GM21576 (cell line): ENCODE measurements around the gene FAM124B.
"Not testable (repeated sequence)": the region's sequence is repeated elsewhere in the genome, so short reads cannot be mapped to it uniquely, and the experiment has no call there.

ENCODE experiments used
- ATAC-seq: cut with Tn5 transposase; IDR thresholded peaks from one replicate; pipeline ENCODE4 v1.9.1; 2021; ENCODE audit warnings: mild to moderate bottlenecking, moderate library complexity; ENCODE audit not compliant: unreplicated experiment

FAM124B gene

DNA sequence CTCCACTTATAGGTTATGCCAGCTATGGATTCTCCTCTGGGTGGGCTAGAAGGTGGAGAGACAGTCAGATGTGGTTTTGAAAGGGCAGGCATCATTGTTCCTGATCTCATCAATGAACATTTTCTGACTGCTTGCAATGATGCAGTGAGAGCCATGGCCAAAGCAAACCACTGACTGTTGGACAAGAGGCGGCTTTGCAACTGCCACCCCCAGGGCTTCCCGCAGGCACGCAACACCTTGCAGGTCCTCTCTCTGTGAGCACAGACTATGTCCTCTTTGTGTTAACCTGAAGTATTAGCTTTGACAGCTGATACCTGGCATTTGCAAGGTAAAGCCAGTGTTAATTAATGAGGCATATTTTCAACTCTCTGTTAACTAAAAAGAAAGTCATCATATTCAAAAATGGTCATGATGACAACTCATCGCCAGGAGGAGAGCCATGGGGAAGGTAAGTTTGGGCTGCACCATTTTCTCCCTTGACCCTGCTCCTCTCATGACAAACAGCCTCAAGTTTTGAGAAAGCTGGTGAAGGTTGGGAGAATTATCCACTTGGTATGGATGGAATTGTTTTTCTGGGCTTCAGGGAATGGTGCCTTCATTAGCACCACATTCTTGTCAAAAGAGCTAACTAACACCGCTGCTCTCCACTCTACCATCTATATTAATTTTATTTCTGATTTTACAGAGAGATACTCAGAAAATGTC, 14.9 kb upstream of the FAM124B start:
- no peak for ATAC-seq

DNA sequence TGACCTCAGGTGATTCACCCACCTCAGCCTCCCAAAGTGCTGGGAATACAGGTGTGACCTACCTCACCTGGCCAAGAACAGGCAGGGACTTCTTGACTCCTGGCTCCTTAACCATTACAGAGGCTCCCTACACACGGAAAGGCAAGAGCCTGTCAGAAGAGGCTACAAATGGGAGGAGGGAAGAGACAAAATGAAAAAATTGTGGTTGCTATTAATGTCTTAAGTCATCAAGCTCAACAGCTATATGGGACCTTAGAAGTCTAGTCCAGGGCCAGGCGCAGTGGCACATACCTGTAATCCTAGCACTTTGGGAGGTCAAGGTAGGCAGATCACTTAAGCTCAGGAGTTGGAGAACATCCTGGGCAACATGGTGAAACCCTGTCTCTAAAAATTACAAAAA, 11.5 kb upstream of the FAM124B start:
- no peak for ATAC-seq

DNA sequence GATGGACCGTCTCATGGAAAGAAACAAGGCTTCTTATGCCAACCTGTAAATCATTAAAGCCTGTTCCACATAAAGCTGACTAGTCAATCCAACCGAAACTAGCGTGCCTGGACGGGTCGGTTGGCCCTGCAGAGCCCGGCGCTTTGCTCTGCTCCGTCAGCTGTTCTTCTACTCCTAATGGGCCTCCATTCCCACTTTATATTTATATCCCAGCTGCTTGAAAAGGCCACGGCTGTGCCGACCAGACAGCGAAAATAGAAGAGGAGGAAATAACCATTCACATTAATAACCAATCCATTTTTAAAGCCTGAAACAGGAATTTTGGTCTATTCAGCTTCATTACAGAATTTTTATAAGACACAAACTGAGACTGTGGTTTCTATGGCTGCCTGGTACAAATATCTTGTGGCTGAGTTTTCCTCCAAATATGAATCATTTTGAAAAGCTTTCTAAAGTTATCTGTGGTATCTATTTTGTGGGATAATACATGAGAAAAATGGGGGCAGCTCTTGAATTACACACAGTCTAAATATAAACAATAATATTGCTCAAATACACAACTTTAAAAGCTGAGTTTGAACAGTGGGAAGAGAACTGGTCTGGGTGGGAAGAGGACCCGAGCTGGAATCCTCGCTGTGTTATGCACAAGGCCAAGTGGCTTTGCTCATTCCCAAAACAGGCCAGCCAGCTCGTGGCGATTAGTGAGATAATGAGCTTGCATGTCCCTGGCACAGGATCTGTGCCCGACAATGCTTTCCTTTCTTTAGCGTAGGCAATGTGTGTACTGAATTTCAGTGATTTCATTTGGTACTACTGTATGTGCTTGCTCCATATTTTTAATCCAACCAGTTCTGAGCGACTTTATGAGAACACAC, 10.5 kb upstream of the FAM124B start:
- no peak for ATAC-seq

DNA sequence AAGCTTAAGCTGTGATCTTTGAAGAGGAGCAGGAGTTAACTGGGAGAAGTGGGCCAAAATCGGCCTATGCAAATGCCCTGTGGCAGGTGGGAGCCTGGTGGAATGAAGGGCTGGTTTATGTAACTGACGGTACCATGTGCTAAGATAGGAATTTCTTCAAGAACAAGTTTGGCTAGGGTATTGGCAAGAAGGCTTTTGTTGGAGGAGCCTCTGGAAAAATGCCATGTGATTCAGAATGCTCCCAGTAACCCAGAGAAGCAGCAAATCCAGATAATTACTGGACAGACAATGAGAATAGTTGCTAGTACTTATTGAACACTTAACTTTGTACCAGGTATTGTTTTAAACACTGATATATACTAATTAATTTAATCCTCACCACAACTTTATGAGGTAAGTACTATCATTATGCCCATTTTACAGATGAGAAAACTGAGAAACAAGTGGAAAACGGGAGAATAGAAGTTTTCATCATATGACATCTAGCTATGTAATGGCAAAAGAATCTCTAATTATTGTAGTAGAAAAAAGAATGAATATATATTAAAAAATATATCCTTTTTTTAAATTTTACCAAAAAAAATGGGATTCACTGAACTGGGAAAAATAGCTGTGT, 9.1 kb upstream of the FAM124B start:
- no peak for ATAC-seq

DNA sequence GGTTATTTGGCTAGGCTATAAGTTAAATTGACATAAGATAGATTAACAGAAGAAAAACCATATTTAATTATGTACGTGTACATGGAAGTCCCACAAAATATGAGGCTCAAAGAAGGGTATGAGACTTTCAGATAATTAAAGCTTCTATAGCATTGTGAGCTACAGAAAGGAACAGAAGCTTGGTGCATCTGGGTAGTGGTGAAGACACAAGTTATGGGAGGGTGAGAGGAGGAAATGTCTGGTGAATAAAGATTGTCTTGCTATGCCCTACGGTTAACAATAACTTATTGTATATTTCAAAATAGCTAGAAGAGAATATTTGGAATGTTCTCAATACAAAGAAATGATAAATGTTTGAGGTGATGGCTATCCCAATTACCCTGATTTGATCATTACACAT, 6.8 kb upstream of the FAM124B start:
- ATAC-seq = no peak

DNA sequence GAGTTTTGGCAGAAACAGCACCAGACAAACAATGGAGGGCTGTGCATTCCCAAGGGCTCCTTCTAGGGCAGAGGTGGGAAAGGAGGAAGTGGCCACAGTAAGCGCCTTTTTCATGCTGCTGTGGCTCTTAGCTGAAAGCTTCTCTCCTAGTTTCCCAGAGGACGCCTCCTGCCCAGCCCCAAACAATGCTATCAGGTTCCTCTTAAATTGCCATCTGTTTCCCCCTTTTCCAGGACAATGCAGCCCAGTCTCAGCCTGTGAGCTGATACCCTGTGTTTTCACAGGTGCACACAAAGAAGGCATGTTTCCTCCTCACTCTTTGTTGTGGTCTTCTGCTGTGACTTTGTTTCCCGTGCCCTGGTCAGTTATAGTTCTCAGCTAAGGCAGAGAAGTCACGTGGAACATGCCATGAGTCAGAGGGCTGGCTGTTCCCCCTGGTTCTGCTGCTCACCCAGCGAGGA, 5.4 kb upstream of the FAM124B start:
- no peak for ATAC-seq

DNA sequence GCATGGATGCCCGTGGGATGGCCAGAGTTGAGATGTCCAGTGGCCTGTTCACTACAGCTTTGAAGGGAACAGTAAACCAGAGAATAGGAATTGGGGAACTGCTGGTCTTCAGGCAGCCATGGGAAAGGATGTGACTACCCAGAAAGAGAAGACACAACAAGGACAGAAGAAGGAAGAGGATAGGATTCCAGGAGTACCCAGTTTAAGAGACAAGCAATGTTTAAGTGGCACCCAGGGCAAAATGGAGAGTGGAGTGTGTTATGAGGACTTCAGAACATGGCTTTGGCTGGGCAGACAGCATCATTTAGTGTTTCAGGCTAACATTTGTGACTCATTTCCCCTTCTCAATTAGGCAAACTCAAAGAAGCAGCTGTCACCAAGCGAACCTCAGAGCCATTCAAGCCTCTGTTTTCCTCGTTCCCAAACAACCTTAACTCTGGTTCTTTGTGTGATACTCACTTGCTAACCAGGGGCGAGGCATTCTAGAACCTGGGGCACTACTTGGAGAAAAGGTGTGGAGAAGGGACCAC, 4.0 kb upstream of the FAM124B start:
- ATAC-seq = no peak

DNA sequence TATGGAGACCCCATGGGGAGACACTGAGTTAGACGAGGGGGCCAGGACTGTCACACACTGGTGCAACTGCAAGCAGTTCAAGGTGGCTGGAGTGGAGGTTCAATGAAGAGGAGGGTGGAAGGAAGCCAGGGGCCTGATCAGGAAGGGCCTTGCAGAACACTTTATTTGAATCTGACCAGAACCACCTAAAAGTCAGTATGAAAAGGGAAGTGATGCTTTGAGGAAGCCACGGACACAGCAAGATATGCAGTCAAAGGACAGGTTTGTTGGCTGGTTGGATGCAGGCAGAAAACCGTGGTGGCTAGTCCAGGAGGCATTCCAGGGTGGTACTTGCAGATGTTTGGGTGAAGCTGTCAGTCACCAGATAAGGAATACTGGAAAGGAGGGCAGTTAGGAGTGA, 3.5 kb upstream of the FAM124B start:
- peak; percentile 57 for ATAC-seq

DNA sequence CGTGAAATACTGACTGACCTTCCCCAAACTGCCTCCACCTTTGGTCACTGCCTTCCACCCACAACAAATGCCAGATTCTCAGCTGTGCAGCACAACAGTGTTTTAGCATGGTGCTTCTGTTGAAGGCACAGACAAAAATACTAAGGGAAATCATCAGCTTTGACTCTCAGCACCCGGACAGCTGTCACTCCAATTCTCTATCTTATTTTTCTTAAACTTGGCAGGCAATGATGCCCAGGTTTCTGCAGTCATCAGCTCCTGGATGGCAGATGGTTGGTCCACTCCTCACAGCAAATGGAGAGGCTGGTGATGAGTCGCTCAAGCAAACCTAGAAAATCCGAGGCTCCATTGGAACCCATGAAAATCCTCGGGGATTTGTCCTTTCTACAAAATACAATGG, 2.9 kb upstream of the FAM124B start:
- no peak for ATAC-seq

DNA sequence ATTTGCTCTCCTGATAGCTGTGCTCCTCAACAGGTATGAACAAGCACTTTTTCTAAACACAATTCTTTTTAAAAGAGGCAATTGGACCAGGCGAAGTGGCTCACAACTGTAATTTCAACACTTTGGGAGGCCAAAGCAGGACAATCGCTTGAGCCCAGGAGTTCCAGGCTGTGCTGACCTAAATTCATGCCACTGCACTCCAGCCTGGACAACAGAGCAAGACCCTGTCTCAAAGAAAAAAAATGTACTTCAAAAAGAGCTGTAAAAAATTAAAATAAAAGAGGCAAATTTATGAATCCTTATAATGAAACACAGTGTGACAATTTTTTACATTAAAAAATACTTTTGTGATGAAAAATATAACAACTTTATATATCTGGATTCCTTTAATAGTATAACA, 1.8 kb upstream of the FAM124B start:
- no peak for ATAC-seq

DNA sequence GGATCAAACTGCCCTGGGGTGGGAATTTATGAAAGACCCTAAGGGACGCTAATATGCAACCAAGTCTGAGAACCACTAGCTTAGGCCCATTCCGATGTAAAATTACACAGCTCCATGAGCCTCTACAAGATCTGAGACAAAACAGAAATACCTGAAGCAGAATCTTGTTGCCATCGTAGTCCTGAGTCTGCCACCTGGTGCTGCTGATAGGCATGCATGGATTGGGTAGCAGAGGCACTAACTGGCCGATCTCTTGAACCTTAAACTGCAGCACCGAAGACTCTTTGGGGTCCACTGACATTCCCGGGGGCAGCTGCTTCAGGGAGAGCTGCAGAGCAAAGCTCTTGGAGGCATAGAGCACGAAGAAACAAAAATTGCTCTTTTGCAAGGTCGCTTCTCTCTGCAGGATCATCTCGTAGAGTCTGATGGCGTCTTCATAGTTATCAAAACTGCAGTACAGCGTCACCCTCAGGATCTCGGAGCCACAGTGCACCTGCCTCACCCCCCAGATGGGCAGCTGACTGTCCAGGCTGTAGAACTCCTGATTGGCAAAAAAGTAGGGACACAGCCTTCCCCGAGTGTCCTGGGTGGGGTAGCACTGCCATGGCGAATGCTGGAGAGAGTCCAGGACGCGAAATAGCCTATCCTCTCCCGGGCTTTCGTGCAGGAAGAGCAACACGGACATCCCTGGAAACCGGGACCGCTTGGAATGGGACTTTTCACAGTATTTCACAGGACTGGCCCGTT, 848 bp downstream of the FAM124B start:
- ATAC-seq = no peak

DNA sequence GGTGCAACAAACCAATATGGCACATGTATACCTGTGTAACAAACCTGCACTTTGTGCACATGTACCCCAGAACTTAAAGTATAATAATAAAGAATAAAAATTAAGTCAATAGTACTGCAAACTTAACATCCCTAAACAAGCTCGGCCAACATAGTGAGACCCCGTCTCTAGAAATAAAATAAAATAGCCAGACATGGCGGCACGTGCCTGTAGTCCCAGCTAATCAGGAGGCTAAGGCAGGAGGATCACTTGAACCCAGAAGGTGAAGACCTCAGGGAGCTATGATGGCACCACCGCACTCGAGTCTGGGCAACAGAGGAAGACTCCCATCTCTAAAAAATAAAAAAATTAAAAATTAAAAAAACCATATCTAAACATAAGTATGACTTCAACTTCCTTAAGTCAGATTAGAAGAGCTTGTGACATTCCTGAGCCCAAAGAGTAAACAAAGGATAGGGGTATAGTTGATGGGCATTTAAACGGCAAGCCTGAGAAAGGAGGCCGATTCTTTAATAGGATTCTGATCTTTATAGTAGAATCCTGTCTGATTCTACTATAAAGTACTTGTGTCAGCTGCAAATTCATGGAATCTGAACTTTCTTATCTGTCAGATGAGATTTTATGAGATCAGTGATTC, 1.6 kb downstream of the FAM124B start:
- ATAC-seq = no peak

DNA sequence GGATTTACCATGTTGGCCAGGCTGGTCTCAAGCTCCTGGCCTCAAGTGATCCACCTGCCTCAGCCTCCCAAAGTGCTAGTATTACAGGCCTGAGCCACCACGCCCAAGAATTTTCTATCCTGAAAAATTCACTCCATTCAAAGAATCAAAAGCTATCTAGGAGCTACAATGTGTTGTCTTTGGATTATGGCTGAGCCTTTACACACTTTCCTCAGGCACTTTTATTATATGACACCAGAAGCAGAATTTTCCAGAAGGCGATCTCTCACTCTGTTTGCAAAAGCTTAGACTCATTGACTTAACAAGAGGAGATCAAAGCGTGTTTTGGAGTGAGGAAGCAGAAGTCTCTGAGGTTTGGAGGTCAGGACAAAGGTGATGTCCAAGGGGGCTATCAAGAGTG, 3.6 kb downstream of the FAM124B start:
- ATAC-seq = no peak

DNA sequence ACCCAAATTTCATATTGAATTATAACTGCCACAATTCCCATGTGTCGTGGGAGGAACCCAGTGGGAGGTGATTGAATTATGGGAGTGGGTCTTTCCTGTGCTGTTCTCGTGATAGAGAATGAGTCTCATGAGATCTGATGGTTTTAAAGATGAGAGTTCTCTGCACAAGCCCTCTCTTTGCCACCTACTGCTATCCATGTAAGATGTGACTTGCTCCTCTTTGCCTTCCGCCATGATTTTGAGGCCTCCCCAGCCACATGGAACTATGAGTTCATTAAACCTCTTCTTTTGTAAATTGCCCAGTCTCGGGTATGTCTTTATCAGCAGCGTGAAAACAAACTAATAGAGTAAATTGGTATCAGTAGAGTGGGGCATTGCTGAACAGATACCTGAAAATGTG, 4.8 kb downstream of the FAM124B start:
- ATAC-seq = not testable (repeated sequence)

DNA sequence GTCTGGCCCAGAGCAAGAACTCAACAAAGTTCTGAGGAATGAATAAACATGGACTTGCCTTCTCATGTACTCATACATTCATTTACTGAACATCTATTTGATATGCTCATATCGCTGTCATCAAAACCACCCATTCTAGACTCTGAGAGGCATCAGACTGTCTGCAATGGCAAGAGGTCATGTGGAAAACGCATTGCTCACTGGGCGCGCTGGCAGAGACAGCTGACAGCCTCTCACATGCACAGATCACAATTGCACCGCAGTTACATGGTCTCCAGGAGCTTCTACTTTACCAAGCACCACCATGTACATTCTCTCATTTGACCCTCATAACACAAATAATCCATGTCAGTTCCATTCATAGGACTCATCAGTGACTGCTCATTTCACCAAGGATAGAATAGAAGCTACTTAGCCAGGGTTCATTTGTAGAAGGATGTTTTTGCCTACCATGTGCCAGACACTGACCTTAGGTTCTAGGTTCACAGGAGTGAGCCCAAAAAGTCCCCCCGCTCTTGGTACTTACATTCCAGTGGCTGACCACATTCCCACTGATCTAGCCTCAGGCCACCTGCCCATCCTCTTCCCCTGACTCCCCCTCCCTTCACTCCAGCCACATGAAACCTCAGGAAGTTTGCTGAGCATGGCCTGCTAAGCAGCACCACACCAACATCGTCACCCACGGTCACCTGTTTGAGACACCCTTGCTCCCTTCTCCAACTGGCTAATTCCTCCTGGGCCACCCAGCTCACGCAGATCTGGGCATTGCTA, 6.1 kb downstream of the FAM124B start:
- ATAC-seq = no peak

DNA sequence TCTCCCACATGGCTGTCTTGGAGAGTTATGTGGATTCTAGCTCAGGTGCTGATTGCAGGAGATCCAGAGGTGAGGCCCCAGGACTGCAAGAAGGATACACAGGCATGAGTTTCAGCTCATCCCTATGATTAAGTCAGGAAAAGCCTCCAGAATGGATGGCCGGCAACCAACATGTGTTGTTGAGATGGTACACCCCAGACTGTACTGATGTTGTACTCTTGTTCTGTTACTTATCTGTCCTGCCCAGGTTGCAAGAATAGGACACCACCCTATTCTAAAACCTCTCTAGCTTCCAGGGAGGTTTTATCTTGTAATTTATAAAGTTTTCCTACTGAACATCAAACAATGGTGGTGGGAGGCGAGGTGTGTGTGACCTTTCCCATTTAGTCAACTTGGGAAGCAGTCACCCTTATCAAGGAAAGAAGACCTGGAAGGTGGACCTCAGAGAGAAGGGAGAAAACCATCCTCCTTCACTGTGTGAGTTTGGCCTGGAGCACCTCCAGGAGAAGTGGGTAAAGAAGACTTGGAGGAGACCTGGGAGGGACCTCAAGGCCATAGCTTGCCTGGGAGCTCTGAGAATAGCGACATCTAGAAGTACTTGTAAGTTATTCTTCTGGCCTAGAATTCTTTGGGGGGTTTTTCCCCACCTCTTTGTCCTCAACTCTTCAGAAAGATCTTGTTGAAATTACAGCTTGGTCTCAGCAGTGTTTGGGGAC, 8.6 kb downstream of the FAM124B start:
- no peak for ATAC-seq

DNA sequence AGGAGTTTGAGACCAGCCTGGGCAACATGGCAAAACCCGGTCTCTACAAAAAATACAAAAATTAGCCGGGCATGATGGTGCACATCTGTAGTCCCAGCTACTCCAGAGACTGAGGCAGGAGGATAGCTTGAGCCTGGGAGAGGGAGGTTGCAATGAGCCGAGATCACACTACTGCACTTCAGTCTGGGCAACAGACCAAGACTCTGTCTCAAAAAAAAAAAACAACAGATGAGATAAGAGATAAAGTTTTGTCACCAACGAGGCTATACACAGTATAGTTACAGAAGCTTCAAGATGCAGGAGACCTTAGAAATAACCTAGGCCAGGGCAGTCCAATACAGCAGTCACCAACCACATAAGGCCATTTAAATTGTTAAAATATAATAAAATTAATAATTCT, 9.4 kb downstream of the FAM124B start:
- ATAC-seq = no peak

DNA sequence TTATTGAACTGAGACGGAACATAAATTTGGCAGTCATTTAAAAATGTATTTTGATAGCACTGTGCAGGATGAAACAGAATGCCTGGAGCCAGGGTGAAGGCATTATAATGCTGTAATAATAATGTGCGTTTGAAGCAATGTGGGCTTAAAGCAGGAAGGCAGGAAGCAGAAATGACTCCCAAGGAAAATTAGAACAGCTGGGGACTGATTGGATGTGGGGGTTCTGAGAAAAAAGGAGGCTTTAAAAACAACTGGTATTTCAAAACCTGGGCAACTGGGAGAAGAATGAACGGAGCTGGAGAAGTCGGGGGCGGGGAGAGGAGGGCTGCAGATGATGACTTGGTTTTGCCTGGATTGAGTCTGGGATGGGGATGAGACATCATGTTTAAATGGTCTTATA, 12.6 kb downstream of the FAM124B start:
- no peak for ATAC-seq

DNA sequence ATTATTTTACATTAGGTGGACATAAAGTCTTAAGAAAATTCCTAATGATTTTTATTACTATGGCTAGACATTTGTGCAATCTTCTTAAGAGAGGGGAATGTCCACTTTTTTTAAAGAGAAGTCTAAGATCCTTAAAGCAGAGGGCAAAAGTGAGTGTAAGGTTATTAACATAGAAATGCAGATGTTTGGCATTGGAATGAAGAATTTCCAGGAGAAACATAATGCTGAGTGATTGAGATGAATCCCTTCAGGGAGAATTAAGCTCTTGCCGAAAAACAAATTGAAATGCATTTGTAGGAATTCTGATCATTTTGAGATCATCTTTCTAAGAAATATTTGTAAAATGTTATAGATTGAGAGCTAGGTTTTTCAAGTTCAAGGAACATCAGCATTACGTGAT, 15.0 kb downstream of the FAM124B start:
- no peak for ATAC-seq
